GM18526 (cell line): Measurements from ENCODE around the gene ISCA1.

ENCODE experiments used
- POLR2A ChIP-seq: IDR thresholded peaks from 3 replicates; pipeline ENCODE4 v1.6.1; 2011; ENCODE audit not compliant: insufficient read length; ENCODE audit errors: extremely low read depth

The ISCA1 gene

DNA sequence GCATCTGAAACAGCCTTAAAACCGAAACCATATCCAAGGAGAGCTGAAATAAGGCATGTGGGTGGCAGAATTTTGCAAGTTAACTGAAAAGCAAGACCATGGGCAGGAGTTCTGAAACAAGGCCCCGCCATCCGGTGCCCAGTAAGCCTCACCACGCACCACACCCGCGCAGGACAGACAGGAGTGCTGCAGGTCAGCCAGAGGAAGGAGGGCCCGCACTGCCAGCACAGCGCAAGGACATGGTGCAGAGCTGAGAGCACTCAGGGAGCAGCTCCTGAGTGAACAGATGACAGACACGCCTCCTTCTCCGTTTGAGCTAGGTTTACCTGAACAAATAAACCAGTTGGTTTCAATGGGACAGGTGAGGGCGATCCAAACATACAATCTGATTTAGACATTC, 16.5 kb upstream of the ISCA1 start:
- TF ChIP-seq POLR2A, result no peak

DNA sequence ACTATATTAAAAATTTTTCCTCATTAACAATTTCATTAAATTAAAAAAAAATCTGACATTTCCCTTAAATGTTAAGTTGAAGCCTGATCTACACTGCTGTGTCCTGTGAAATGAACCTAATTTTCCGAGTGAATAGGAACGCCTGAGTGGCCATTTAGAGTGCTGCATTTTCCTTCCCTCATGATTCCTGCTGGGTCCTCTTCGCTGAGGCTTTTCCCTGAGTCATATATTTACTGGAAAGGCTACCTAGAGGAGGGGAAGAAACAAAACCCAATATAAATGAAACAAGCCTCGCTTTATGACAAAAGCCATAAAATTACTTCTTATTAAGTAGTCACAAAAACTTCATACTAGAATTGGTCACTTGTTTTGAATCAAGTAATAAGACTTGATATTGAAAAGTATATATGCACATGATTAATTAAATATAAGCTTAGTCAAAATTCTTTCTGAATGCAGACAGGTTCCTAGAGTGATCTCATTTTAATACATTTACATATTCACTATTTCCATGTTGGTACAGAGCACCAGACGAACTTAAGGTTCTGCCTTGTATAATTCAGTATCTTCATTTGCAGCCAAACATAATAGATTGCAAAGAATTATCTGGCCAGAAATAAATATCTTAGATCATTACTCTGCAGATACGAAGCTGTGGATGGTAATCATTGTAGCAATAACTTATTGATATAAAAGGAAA, 6.3 kb upstream of the ISCA1 start:
- no peak for TF ChIP-seq POLR2A

GRCh38 chr9:86287013-86287412, 4.7 kb upstream of the ISCA1 start:
- TF ChIP-seq POLR2A, result no peak

- no peak for TF ChIP-seq POLR2A
Measured at GRCh38 chr9:86286278-86286677, 3.9 kb upstream of the ISCA1 start.

GRCh38 chr9:86285261-86285660, 2.9 kb upstream of the ISCA1 start:
- TF ChIP-seq POLR2A, result no peak

DNA sequence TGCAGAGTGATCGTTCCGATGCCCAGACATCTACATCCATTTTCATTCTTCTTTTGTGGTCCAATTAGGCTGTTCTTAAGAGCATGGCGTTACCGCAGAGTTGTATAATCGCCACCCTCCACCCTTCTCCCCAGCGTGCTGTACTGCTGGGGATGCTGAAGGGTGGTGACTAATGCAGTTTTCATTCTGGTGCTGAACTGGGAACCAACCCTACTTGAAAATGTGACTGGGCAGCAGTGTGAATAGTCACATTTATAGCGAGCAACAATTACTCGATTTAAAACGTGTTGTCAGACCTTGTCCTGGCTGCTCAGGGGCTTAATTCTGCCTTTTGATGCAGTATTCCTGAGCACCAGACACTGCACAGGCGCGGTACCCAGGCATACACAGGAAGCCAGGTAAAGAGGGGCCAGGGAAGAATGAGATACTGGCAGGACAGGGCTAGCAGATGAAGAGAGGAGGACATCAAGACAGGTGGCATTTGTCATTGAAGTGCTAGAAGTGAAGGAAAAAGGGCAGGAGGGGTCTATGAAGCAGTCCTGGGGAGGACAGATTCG, 719 bp upstream of the ISCA1 start:
- TF ChIP-seq POLR2A, result no peak

GRCh38 chr9:86281593-86282076, 703 bp downstream of the ISCA1 start:
- no peak for TF ChIP-seq POLR2A

GRCh38 chr9:86280580-86280979, 1.8 kb downstream of the ISCA1 start:
- no peak for TF ChIP-seq POLR2A

- no peak for TF ChIP-seq POLR2A
Measured at GRCh38 chr9:86279839-86280238, 2.5 kb downstream of the ISCA1 start.

DNA sequence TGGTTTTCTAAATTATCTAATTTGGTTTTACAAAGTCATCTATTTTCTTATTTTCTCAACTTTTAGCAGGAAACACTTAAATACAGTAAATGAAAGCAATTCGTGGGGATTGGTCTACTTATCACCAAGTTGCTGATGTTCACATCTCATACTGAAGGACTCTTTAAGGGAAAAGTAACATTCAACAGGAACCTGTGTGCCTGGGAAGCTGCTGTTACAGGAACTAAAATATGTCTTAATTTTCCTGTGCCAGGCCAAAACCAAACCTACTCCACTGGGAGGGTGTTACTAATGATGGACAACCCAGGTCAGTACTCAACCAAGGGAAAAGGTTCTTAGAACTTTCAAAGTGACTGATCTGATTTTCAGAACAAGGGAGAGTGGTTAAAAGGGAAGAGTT, 5.3 kb downstream of the ISCA1 start:
- TF ChIP-seq POLR2A, result no peak

GRCh38 chr9:86275962-86276361, 6.4 kb downstream of the ISCA1 start:
- TF ChIP-seq POLR2A, result no peak

GRCh38 chr9:86274821-86275643, 7.3 kb downstream of the ISCA1 start:
- no peak for TF ChIP-seq POLR2A

- no peak for TF ChIP-seq POLR2A
Measured at GRCh38 chr9:86272221-86272620, 10.1 kb downstream of the ISCA1 start.

DNA sequence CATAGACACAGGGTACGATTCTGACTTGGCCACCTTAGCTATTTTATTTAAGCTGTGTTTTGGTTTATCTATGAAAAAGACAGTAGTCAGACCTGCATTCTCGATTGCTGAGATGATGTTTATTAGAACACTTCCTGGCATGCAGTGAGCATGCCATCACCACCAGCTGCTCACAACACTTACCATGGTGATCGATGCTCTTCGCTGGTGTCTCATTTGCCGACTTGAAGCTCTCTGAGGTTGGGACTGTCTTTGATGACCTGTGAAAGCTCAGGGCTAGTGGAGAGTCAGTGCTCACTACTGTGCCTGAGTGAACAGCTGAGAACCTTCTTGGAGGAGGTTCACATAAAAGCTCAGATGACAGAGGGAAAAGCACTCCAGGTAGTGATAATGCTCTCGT, 18.5 kb downstream of the ISCA1 start:
- no peak for TF ChIP-seq POLR2A

DNA sequence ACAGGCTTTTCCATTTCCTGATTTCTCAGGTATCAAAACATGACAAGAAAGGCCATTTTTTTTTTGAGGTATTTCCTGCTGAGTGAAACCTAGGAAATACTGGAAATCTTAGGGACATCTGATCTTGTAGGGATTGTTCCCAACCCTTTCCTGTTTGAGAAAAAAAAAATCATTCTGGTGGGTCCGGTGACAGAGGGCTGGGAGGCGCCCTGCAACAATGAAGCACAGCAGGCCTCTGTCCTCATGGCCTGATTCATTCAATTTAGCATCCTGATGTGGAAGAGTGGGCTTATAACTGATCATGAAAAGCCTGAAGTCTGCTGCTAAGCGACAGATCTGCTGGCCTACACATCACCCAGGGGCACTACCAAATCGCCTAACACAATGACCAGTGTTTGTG, 19.8 kb downstream of the ISCA1 start:
- TF ChIP-seq POLR2A, result no peak

GRCh38 chr9:86259557-86259956, 22.8 kb downstream of the ISCA1 start, which contains the start of gene C9orf153:
Gene C9orf153 (minus strand): TSS chr9:86259657. CDS start chr9:86229603, 30,054 bp downstream.
- no peak for TF ChIP-seq POLR2A

DNA sequence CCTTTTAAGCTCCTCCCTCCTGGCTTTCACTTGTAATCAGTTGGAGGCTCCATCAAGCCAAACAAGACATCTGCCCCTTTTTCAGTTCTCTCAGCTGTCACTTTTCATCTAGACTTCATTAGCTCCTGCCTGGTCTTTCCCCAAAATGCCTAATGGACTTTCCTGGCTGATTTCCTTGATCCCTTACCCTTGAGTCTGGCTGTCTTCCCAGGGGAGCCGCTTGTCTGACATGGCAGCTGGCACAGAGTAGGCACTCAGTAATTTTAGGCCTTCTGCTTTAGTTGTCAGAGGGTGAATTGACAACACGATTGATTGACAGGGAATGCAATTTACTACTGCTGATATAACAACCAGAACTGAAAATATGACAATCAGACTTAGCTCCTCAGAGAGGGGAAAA, 24.9 kb downstream of the ISCA1 start:
- no peak for TF ChIP-seq POLR2A

DNA sequence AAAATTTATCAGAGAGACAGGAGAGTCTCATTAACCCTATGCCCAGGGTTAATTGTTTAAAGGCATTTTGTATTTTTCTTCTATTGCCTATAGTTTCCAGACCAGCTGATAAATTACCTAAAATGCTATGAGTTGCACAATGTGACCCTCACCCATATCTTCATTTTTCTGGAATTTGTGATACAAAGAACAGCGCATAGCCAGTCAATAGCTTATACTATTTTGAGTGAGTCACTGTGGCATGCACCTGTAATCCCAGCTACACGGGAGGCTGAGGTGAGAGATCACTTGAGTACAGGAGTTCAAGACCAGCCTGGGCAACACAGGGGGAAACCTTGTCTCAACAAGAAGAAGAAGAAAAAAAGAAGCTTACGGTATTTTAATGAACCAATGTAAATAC, 25.7 kb downstream of the ISCA1 start:
- TF ChIP-seq POLR2A, result no peak
